A549 (cell line): ENCODE measurements around the gene PPM1G. TPM values are rescaled to one million over a fixed set of nuclear protein-coding genes. Genes with fewer than 3 reads are reported as not detected.

Experiments
- ATAC-seq, 2 experiments: fragments of 200-7000 bp in 1 of 2; fragments of >200 bp in 1 of 2; cut with Nextera tagmentation in 1 of 2; cut with Tn5 transposase in 1 of 2; 3 replicates each; pipeline versions ENCODE4 v1.8.0 to v1.9.1; 2018 to 2020; ENCODE audit warnings: mild to moderate bottlenecking in 1 of 2, moderate library complexity in 1 of 2
- CTCF ChIA-PET: fragments of 300-600 bp; sonication (Branson Sonifier 250); formaldehyde crosslinking; extraction: SDS; loops from one replicate; lab custom pipeline; 2021; ENCODE audit warnings: antibody characterized with exemption, inconsistent platforms; lab: Yijun Ruan, JAX
- POLR2A ChIA-PET: fragments of 350-600 bp; formaldehyde crosslinking; extraction: SDS; loops from one replicate; lab custom pipeline; 2021; ENCODE audit warnings: antibody characterized with exemption, inconsistent platforms; lab: Yijun Ruan, JAX
- DNase-seq, 2 experiments: peaks; one replicate each; pipeline versions ENCODE4 v3.0.0 to v3.0.0-alpha.2; 2011 to 2016; ENCODE audit warnings: low read depth in 1 of 2, low spot score in 1 of 2
- FAIRE-seq: peaks from 2 replicates; lab custom pipeline; 2011; peaks lifted over from hg19 to GRCh38; lab: Jason Lieb, UNC
- H3K27ac ChIP-seq, 2 experiments: fragments of >200 bp; sonication (Bioruptor Twin); formaldehyde crosslinking; 3 replicates each; pipeline ENCODE4 v1.5.1; 2016 to 2017
- H3K4me1 ChIP-seq: fragments of >200 bp; sonication (Bioruptor Twin); formaldehyde crosslinking; 3 replicates; pipeline ENCODE4 v1.6.1; 2016
- H3K4me2 ChIP-seq: fragments of >200 bp; sonication (Bioruptor Twin); formaldehyde crosslinking; 3 replicates; pipeline ENCODE4 v1.6.1; 2016
- H3K4me3 ChIP-seq: fragments of >200 bp; sonication (Bioruptor Twin); formaldehyde crosslinking; 3 replicates; pipeline ENCODE4 v1.5.1; 2016
- H3K9me3 ChIP-seq: fragments of >200 bp; sonication (Bioruptor Twin); formaldehyde crosslinking; 3 replicates; pipeline ENCODE4 v1.6.1; 2016
- ATOH8 ChIP-seq: fragments of 250-450 bp; sonication (Bioruptor Pico); IDR thresholded peaks from 2 replicates; pipeline ENCODE4 v1.5.0; 2020; ENCODE audit warnings: low read depth, mild to moderate bottlenecking, moderate library complexity
- CBX2 ChIP-seq: fragments of 200-600 bp; sonication (generic); IDR thresholded peaks from 2 replicates; pipeline ENCODE4 v1.6.1; 2016; ENCODE audit warnings: low read depth, mild to moderate bottlenecking, borderline replicate concordance
- CEBPB ChIP-seq, 2 experiments: fragments of >200 bp in 1 of 2; sonication (Bioruptor Twin) in 1 of 2; formaldehyde crosslinking in 1 of 2; IDR thresholded peaks; 2 replicates each; pipeline ENCODE4 v1.6.1; 2012 to 2016
- CHD2 ChIP-seq: fragments of 150-350 bp; IDR thresholded peaks from 2 replicates; pipeline ENCODE4 v1.6.1; 2014; ENCODE audit warnings: low read length; ENCODE audit not compliant: partially characterized antibody
- E2F6 ChIP-seq: IDR thresholded peaks from 2 replicates; pipeline ENCODE4 v1.6.1; 2012; ENCODE audit warnings: low read depth, borderline replicate concordance
- EP300 ChIP-seq, 2 experiments: fragments of >200 bp; sonication (Bioruptor Twin); formaldehyde crosslinking; IDR thresholded peaks; 2 replicates in 1 of 2; 3 replicates in 1 of 2; pipeline ENCODE4 v1.6.1; 2016 to 2017
- GATA3 ChIP-seq: IDR thresholded peaks from 2 replicates; pipeline ENCODE4 v1.6.1; 2012; ENCODE audit warnings: borderline replicate concordance
- HDAC2 ChIP-seq: fragments of 200-600 bp; sonication (generic); IDR thresholded peaks from 2 replicates; pipeline ENCODE4 v1.6.1; 2016
- HEYL ChIP-seq: fragments of 250-450 bp; sonication (Bioruptor Pico); IDR thresholded peaks from 2 replicates; pipeline ENCODE4 v1.8.0; 2021; ENCODE audit warnings: mild to moderate bottlenecking, moderate library complexity
- KDM5A ChIP-seq: fragments of 200-600 bp; sonication (generic); IDR thresholded peaks from 2 replicates; pipeline ENCODE4 v1.6.1; 2016; ENCODE audit warnings: antibody characterized with exemption, mild to moderate bottlenecking
- MAX ChIP-seq: IDR thresholded peaks from 2 replicates; pipeline ENCODE4 v1.6.1; 2012
- MYC ChIP-seq: IDR thresholded peaks from 2 replicates; pipeline ENCODE4 v1.6.1; 2012; ENCODE audit warnings: mild to moderate bottlenecking, inconsistent platforms, low read length, improper control_type of control experiment, borderline replicate concordance
- NR3C1 ChIP-seq: fragments of >200 bp; sonication (Bioruptor Twin); formaldehyde crosslinking; IDR thresholded peaks from 3 replicates; pipeline ENCODE4 v1.6.1; 2017
- PHF8 ChIP-seq: fragments of 200-600 bp; sonication (generic); IDR thresholded peaks from 2 replicates; pipeline ENCODE4 v1.6.1; 2016; ENCODE audit warnings: low read depth, mild to moderate bottlenecking, antibody characterized with exemption, moderate library complexity, borderline replicate concordance
- TFCP2L1 ChIP-seq: fragments of 250-450 bp; sonication (Bioruptor Pico); IDR thresholded peaks from 2 replicates; pipeline ENCODE4 v1.5.0; 2021; ENCODE audit warnings: mild to moderate bottlenecking
- ZNF302 ChIP-seq: fragments of 250-450 bp; sonication (Bioruptor Pico); IDR thresholded peaks from 2 replicates; pipeline ENCODE4 v1.9.0; 2021; ENCODE audit warnings: inconsistent platforms, mild to moderate bottlenecking, moderate library complexity
- ZSCAN20 ChIP-seq: fragments of 250-450 bp; sonication (Bioruptor Pico); IDR thresholded peaks from 2 replicates; pipeline ENCODE4 v1.8.0; 2022; ENCODE audit warnings: mild to moderate bottlenecking, moderate library complexity
- WGBS: methylation state at CpG from one replicate; pipeline ENCODE4 v1.1.6; 2017; ENCODE audit errors: missing lambda C conversion rate; 5-methylcytosine and 5-hydroxymethylcytosine counted together
- polyA plus RNA-seq, 4 experiments: library from polyadenylated mRNA; depleted of rRNA in 3 of 4; stranded (reverse); fragments of >200 nt; fragmentation: RNase III in 1 of 4; extraction: RNeasy Plus Mini Kit Qiagen cat#74134 plus additional on column Dnase treatment in 1 of 4; gene quantifications; 2 replicates in 3 of 4; 3 replicates in 1 of 4; pipeline ENCODE4 v1.2.3, GENCODE V29; 2011 to 2017
- TF ChIP-seq, protein P1 (sequence below): fragments of >200 bp; sonication (Bioruptor Twin); formaldehyde crosslinking; IDR thresholded peaks from 3 replicates; pipeline ENCODE4 v1.6.1; 2016
- TF ChIP-seq, protein P2 (sequence below): fragments of 250-450 bp; sonication (Bioruptor Pico); IDR thresholded peaks from 2 replicates; pipeline ENCODE4 v1.5.0; 2021; ENCODE audit warnings: mild to moderate bottlenecking, moderate library complexity, borderline replicate concordance
- TF ChIP-seq, protein P3 (sequence below): fragments of 150-350 bp; IDR thresholded peaks from 2 replicates; pipeline ENCODE4 v1.6.1; 2014; ENCODE audit warnings: low read depth, mild to moderate bottlenecking, low read length

The PPM1G gene
- polyA plus RNA-seq, 2 of the 4 experiments (the other 2 are of a cell fraction) = 129 to 230 TPM

- ChIA-PET POLR2A (interaction anchor here (0.5 to 5.0 kb wide), 3 partner anchors 9 to 38 kb away, joined by 3 to 26 read pairs (median 4); partner anchors contain the start of genes GTF3C2 and ZNF513), CTCF (interaction anchor here (0.9 to 3.9 kb wide), 9 partner anchors 10 to 106 kb away, joined by 3 to 28 read pairs (median 6); partner anchors contain the start of genes GTF3C2, MPV17 and ZNF513)
- Histone ChIP-seq H3K9me3 (no peaks in the 10 kb centered on the region), H3K27ac (peak overlapping the region; percentile 88 to 95), H3K4me1 (peaks cover 24% of the 10 kb centered on the region), H3K4me3 (peak overlapping the region; percentile 79), H3K4me2 (peak overlapping the region; percentile 93)
- DNase-seq = peak; percentile 29 to 57
- peak; percentile 98 for TF ChIP-seq PHF8
- TF ChIP-seq HDAC2 = no peak
- TF ChIP-seq, protein P1, sequence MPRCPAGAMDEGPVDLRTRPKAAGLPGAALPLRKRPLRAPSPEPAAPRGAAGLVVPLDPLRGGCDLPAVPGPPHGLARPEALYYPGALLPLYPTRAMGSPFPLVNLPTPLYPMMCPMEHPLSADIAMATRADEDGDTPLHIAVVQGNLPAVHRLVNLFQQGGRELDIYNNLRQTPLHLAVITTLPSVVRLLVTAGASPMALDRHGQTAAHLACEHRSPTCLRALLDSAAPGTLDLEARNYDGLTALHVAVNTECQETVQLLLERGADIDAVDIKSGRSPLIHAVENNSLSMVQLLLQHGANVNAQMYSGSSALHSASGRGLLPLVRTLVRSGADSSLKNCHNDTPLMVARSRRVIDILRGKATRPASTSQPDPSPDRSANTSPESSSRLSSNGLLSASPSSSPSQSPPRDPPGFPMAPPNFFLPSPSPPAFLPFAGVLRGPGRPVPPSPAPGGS = no peak
- peak; percentile 95 for TF ChIP-seq E2F6
- TF ChIP-seq MYC = peak; percentile 65; the same call in 1 of the 2 replicates
- TF ChIP-seq, protein P2, sequence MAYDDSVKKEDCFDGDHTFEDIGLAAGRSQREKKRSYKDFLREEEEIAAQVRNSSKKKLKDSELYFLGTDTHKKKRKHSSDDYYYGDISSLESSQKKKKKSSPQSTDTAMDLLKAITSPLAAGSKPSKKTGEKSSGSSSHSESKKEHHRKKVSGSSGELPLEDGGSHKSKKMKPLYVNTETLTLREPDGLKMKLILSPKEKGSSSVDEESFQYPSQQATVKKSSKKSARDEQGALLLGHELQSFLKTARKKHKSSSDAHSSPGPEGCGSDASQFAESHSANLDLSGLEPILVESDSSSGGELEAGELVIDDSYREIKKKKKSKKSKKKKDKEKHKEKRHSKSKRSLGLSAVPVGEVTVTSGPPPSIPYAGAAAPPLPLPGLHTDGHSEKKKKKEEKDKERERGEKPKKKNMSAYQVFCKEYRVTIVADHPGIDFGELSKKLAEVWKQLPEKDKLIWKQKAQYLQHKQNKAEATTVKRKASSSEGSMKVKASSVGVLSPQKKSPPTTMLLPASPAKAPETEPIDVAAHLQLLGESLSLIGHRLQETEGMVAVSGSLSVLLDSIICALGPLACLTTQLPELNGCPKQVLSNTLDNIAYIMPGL (CRISPR knock-in tag) = no peak
- TF ChIP-seq KDM5A = peak; percentile 45; the same call in 1 of the 2 replicates
- TF ChIP-seq GATA3 = no peak
- 0 out of 2 replicates have a peak, but pooled peaks have one; percentile 36 for TF ChIP-seq ATOH8 (CRISPR knock-in tag)
- TF ChIP-seq CEBPB (IDR thresholded peaks at IDR 0.05) = no peak
- no peak for TF ChIP-seq ZNF302 (CRISPR knock-in tag)
- peak; percentile 92 for TF ChIP-seq MAX
- TF ChIP-seq CHD2 = no peak
- 3% methylated on average over 23 of the region's 46 CpGs for WGBS
- ATAC-seq = peak; percentile 64 to 65
- no peak for FAIRE-seq
Observed at GRCh38 chr2:27370816-27371620, 38.4 kb downstream of the PPM1G start.

DNA sequence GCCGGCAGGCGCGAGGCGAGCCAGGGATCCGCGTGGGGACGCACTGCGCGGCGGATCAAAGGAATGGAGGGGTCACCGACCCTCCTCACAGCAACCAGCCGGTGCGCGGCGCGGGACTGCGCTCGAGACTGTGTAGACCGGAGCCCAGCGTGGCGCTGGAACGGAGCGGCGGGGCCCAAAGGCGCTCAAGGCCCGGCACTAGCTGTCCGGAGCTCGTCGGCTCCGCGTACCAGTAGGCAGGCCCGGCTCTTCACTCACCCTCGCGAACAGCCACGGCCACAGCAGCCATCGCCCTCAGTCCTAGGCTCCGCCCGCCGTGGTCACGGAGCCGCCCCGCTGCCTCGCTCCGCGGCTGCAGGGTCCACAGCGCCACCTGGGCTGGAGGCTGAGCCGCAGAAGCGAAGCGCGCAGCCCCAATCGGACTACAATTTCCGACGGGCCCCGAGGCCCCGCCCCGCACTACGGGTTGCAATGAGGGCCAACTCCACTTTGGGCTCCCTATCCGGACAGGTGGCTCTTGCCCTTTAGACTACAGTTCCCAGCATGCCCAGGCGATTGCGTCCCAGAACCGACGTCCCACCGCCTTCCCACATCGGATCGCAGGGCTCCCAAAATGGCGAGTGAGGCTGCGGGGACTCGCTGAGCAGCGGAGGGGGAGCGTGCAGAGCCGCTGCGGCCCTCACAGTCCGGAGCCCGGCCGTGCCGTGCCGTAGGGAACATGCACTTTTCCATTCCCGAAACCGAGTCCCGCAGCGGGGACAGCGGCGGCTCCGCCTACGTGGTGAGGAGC is 39.2 kb downstream of the PPM1G start, which contains the start of the genes EIF2B4 and SNX17:
Gene EIF2B4 (minus strand): TSS at position 313 of the 790 bp plus-strand sequence. CDS start 24 bp downstream, at position 289.
Gene SNX17 (plus strand): TSS at position 591 of the 790 bp plus-strand sequence. CDS start 128 bp downstream, at position 719.
- DNase-seq (peak; percentile 98 to 99), ATAC-seq (peak; percentile 90 to 94), FAIRE-seq (no peak)
- 3% methylated on average over 54 of the region's 85 CpGs for WGBS
- Histone ChIP-seq H3K4me3 (peak within 1 kb of the TSS; percentile 79), H3K9me3 (no peaks in the 10 kb centered on the region), H3K4me2 (peak within 1 kb of the TSS; percentile 94), H3K4me1 (peaks cover 24% of the 10 kb centered on the region), H3K27ac (peak within 1 kb of the TSS; percentile 89 to 95)
- ChIA-PET CTCF (interaction anchor here (0.5 to 3.9 kb wide), 31 partner anchors 8 to 354 kb away, joined by 3 to 53 read pairs (median 5); partner anchors contain the start of genes GTF3C2, MPV17 and ZNF513), POLR2A (interaction anchor here (1.1 to 5.0 kb wide), 6 partner anchors 10 to 59 kb away, joined by 4 to 26 read pairs (median 5); partner anchors contain the start of genes GTF3C2, MPV17, NRBP1 and PPM1G)
- TF ChIP-seq CEBPB (IDR thresholded peaks at IDR 0.05) (peak in 1 of 2 experiments; percentile 51; a peak in 2 of 4 replicates), ZSCAN20 (CRISPR knock-in tag) (no peak), CBX2 (no peak), HEYL (CRISPR knock-in tag) (no peak), NR3C1 (no peak), MAX (peak; percentile 89), EP300 (IDR thresholded peaks at IDR 0.05) (peak in 1 of 2 experiments; percentile 24; a peak in 1 of 5 replicates), TFCP2L1 (no peak), HDAC2 (peak; percentile 14; the same call in 1 of the 2 replicates)
- TF ChIP-seq, protein P2 (CRISPR knock-in tag) = no peak
- TF ChIP-seq, protein P1 = peak; percentile 86; the same call in 2 of the 3 replicates
- TF ChIP-seq, protein P3, sequence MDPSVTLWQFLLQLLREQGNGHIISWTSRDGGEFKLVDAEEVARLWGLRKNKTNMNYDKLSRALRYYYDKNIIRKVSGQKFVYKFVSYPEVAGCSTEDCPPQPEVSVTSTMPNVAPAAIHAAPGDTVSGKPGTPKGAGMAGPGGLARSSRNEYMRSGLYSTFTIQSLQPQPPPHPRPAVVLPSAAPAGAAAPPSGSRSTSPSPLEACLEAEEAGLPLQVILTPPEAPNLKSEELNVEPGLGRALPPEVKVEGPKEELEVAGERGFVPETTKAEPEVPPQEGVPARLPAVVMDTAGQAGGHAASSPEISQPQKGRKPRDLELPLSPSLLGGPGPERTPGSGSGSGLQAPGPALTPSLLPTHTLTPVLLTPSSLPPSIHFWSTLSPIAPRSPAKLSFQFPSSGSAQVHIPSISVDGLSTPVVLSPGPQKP = no peak
